Endothelial cell of umbilical vein (primary cell): ENCODE results near the gene MAP2K5. TPM values are rescaled to one million over a fixed set of nuclear protein-coding genes. Genes with fewer than 3 reads are reported as not detected.

Experiments
- BruUV-seq: library from RNA; stranded (reverse); fragments of 400-500 nt; replicated peaks from 2 replicates; lab custom pipeline; 2021; lab: Mats Ljungman, UMichigan
- CTCF ChIA-PET: fragments of 300-600, 350-600 bp; sonication (Branson Sonifier 250); formaldehyde crosslinking; loops from one replicate; lab custom pipeline; 2021; ENCODE audit warnings: antibody characterized with exemption, inconsistent platforms; lab: Charles Lee
- POLR2A ChIA-PET: fragments of 300-600, 350-600 bp; sonication (Branson Sonifier 250); formaldehyde crosslinking; loops from one replicate; lab custom pipeline; 2021; ENCODE audit warnings: antibody characterized with exemption, inconsistent platforms; lab: Charles Lee
- DNase-seq: peaks from one replicate; pipeline ENCODE4 v3.0.0-alpha.2; 2011; ENCODE audit warnings: low read depth, low spot score
- FAIRE-seq: peaks from 2 replicates; lab custom pipeline; 2011; peaks lifted over from hg19 to GRCh38; lab: Jason Lieb, UNC
- H2AFZ ChIP-seq: 2 replicates; pipeline ENCODE4 v1.6.0; 2012; ENCODE audit warnings: low read depth, low read length, control low read depth, inconsistent platforms
- H3K27ac ChIP-seq: 2 replicates; pipeline ENCODE4 v1.5.1; 2011; ENCODE audit warnings: low read depth, mild to moderate bottlenecking, control low read depth, low read length, moderate library complexity; ENCODE audit not compliant: insufficient read depth
- H3K27me3 ChIP-seq, 2 experiments: 2 replicates each; pipeline versions ENCODE4 v1.6.0 to v1.6.1; 2011; ENCODE audit warnings: low read length in 2 of 2, mixed read lengths in 1 of 2; ENCODE audit not compliant: control insufficient read depth in 2 of 2, insufficient read depth in 2 of 2
- H3K36me3 ChIP-seq, 2 experiments: 2 replicates in 1 of 2; 3 replicates in 1 of 2; pipeline ENCODE4 v1.5.1; 2011; ENCODE audit warnings: low read length in 2 of 2, mild to moderate bottlenecking in 1 of 2, moderate library complexity in 1 of 2; ENCODE audit not compliant: control insufficient read depth in 2 of 2, insufficient read depth in 2 of 2; ENCODE audit errors: extremely low read depth in 1 of 2
- H3K4me1 ChIP-seq: 3 replicates; pipeline ENCODE4 v1.5.1; 2011; ENCODE audit warnings: mild to moderate bottlenecking, low read length; ENCODE audit not compliant: control insufficient read depth, insufficient read depth; ENCODE audit errors: extremely low read depth
- H3K4me2 ChIP-seq: 2 replicates; pipeline ENCODE4 v1.6.1; 2011; ENCODE audit warnings: low read length, control low read depth, mixed read lengths; ENCODE audit not compliant: insufficient read depth
- H3K4me3 ChIP-seq, 3 experiments: fragments of 200-600 bp in 1 of 3; sonication (generic), shearing (Covaris generic) in 1 of 3; replicated peaks in 1 of 3; 2 replicates each; pipeline ENCODE4 v1.5.1; 2011 to 2016; ENCODE audit warnings: control low read depth in 3 of 3, low read length in 3 of 3, mild to moderate bottlenecking in 2 of 3, inconsistent platforms in 1 of 3, low read depth in 1 of 3, moderate library complexity in 1 of 3; ENCODE audit not compliant: insufficient read depth in 1 of 3
- H3K79me2 ChIP-seq: 2 replicates; pipeline ENCODE4 v1.6.0; 2012; ENCODE audit warnings: low read length, inconsistent platforms; ENCODE audit not compliant: control insufficient read depth, insufficient read depth
- H3K9ac ChIP-seq: replicated peaks from 2 replicates; pipeline ENCODE3; 2011; ENCODE audit warnings: low read length, control low read depth; ENCODE audit not compliant: insufficient read depth; ENCODE audit errors: extremely low read depth
- H3K9me1 ChIP-seq: replicated peaks from 3 replicates; pipeline ENCODE4 v1.6.0; 2011; ENCODE audit warnings: mild to moderate bottlenecking, low read length; ENCODE audit not compliant: control insufficient read depth, insufficient read depth; ENCODE audit errors: extremely low read depth
- H3K9me3 ChIP-seq: replicated peaks from 2 replicates; pipeline ENCODE4 v1.5.1; 2012; ENCODE audit warnings: low read length, inconsistent platforms; ENCODE audit not compliant: control insufficient read depth, insufficient read depth
- H4K20me1 ChIP-seq: replicated peaks from 2 replicates; pipeline ENCODE3; 2011; ENCODE audit warnings: mild to moderate bottlenecking, low read length; ENCODE audit not compliant: control insufficient read depth, insufficient read depth; ENCODE audit errors: extremely low read depth
- CTCF ChIP-seq, 2 donors: IDR thresholded peaks; 1 replicate in 1 of 2; 2 replicates in 1 of 2; pipeline ENCODE4 v1.5.1; 2011; ENCODE audit warnings: low read length in 2 of 2, mild to moderate bottlenecking in 2 of 2, moderate library complexity in 2 of 2, control low read depth in 1 of 2, inconsistent platforms in 1 of 2, low read depth in 1 of 2; ENCODE audit not compliant: insufficient read depth in 1 of 2; ENCODE audit errors: extremely low read depth in 1 of 2
- EZH2 ChIP-seq: IDR thresholded peaks from 2 replicates; pipeline ENCODE4 v1.6.1; 2012; ENCODE audit warnings: borderline replicate concordance, low read depth, mild to moderate bottlenecking, moderate library complexity, low read length, inconsistent platforms; ENCODE audit not compliant: severe bottlenecking
- FOS ChIP-seq: IDR thresholded peaks from 2 replicates; pipeline ENCODE4 v1.6.1; 2011; ENCODE audit warnings: mild to moderate bottlenecking, low read length, moderate library complexity, borderline replicate concordance; ENCODE audit not compliant: insufficient read depth
- GATA2 ChIP-seq: IDR thresholded peaks from 2 replicates; pipeline ENCODE4 v1.7.0; 2011; ENCODE audit warnings: low read depth, mild to moderate bottlenecking, moderate library complexity, mixed read lengths, low read length; ENCODE audit not compliant: insufficient read length, insufficient read depth
- JUN ChIP-seq: IDR thresholded peaks from 2 replicates; pipeline ENCODE4 v1.6.1; 2011; ENCODE audit warnings: borderline replicate concordance, low read depth; ENCODE audit not compliant: insufficient read length, insufficient read depth
- MAX ChIP-seq: IDR thresholded peaks from 2 replicates; pipeline ENCODE4 v1.6.1; 2011; ENCODE audit not compliant: insufficient read depth, insufficient read length
- MYC ChIP-seq: IDR thresholded peaks from one replicate; pipeline ENCODE4 v1.6.1; 2011; ENCODE audit warnings: mild to moderate bottlenecking, low read depth, low read length
- POLR2A ChIP-seq: IDR thresholded peaks from 2 replicates; pipeline ENCODE4 v1.6.1; 2012; ENCODE audit warnings: low read depth, mild to moderate bottlenecking, control low read depth, low read length
- POLR2AphosphoS5 ChIP-seq: IDR thresholded peaks from 2 replicates; pipeline ENCODE4 v1.6.1; 2012; ENCODE audit warnings: low read depth, mild to moderate bottlenecking, control low read depth, low read length, moderate library complexity; ENCODE audit not compliant: insufficient read depth
- dilution Hi-C: fragments of 300-500 bp; cut with MboI; formaldehyde crosslinking; loops from one replicate; pipeline ENCODE4 v1.15.0; 2019; ENCODE audit warnings: low sequenced_read_pairs; ENCODE audit not compliant: extremely low pct_ligation_motif_present
- intact Hi-C: fragments of 100-400 bp; cut with micrococcal nuclease; formaldehyde crosslinking; loops from one replicate; pipeline ENCODE4 v1.10.0; 2022
- polyA plus RNA-seq, 4 experiments: library from polyadenylated mRNA; depleted of rRNA in 3 of 4; stranded (reverse) in 3 of 4; unstranded in 1 of 4; fragments of >200 nt; gene quantifications; 2 replicates each; pipeline versions ENCODE4 v1.2.1 to v1.2.3, GENCODE V29; 2011 to 2012; ENCODE audit warnings: missing spikeins in 1 of 4
- total RNA-seq: library from RNA; stranded (reverse); gene quantifications from 2 replicates; pipeline ENCODE4 v1.2.3, GENCODE V29; 2021

Gene MAP2K5
- total and polyA plus RNA-seq, 2 donors (not counting 3 experiments of a cell fraction or from before 2014, with no cell fraction given), result 4.9 to 24.7 TPM

- Histone ChIP-seq H3K9ac (no peak overlapping the region), H2AFZ (no peak overlapping the region), H3K9me3 (no peaks in the 10 kb centered on the region), H3K27ac (no peak overlapping the region), H3K9me1 (no peaks in the 10 kb centered on the region), H3K4me3 (no peak overlapping the region), H4K20me1 (no peaks in the 10 kb centered on the region), H3K27me3 (no peaks in the 10 kb centered on the region), H3K4me2 (no peak overlapping the region), H3K79me2 (no peaks in the 10 kb centered on the region), H3K36me3 (no peaks in the 10 kb centered on the region), H3K4me1 (no peaks in the 10 kb centered on the region)
- intact Hi-C loops (no loop called here), dilution Hi-C loops (no loop called here)
- ChIA-PET POLR2A (no interaction called here), CTCF (no interaction called here)
- DNase-seq (no peak), FAIRE-seq (no peak)
- BruUV-seq, result no TSS peak
- TF ChIP-seq CTCF (IDR thresholded peaks at IDR 0.05; ENCODE audit: extremely low read depth in 1 of 2, insufficient read depth in 1 of 2, low read depth in 1 of 2, low read length in 2 of 2), result no peak
- no peak for TF ChIP-seq JUN
- TF ChIP-seq EZH2, result no peak
- TF ChIP-seq MYC, result no peak
- TF ChIP-seq POLR2AphosphoS5, result no peak
- TF ChIP-seq POLR2A, result no peak
- no peak for TF ChIP-seq MAX
- no peak for TF ChIP-seq GATA2
- TF ChIP-seq FOS, result no peak
Observed at GRCh38 chr15:67559576-67559975, 17.1 kb downstream of the MAP2K5 start.
